Stimulated activated CD4-positive, alpha-beta T cell treated with anti-CD3 and anti-CD28 coated beads, TNF-alpha, amount 100 ng/mL, for 1 hour (primary cell): ENCODE measurements around the gene PRKG1.
"Not testable (repeated sequence)": the region's sequence is repeated elsewhere in the genome, so short reads cannot be mapped to it uniquely, and the experiment has no call there.

Source experiments
- DNase-seq, 3 donors: peaks; one replicate each; pipeline ENCODE4 v3.0.0-alpha.2; 2020; ENCODE audit warnings: low read depth in 3 of 3, low spot score in 1 of 3

PRKG1 gene

GRCh38 chr10:51371743-51372142 lies 297.5 kb downstream of the PRKG1 start:
- DNase-seq: no peak

GRCh38 chr10:51375790-51376189 lies 301.5 kb downstream of the PRKG1 start:
- no peak for DNase-seq

DNA sequence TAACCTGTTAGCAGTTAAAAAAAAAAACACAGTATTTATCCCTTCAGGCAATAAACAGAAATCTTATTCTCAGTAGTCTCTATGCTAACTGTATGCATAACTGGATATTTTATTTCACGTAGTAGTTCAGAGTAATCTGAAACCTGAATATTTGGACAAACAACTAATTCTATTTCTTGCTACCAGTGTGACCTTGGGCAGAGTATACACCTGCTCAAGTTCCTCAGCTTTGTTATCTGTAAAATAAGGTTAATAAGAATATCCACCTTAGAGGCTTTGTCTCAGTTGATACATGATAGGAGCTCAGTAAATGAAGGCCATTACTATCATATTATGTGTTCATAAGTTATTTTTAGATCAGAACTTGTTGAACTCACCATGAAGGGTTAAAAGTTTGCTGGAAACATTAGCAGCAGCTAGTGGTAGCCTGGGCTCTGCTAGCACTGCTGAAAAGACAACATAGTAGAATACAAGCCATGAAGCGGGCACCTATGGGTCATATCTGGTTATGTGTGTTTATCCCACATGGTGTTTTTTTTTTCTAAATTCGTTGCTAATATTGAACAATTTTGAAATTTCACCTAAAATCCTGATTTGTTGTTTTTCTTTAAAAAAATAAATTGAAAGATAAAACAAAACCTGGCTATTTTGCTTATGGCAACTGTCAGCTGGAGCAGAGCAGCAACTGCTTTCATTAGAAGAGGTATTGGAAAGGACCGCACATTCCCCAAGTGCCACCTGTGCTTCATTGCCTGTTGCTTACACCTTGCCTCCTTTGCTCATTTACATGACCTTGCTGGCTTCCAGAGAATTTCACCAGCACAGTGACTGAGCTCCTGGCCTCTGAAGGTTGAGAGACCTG lies 303.0 kb downstream of the PRKG1 start:
- DNase-seq: no peak

DNA sequence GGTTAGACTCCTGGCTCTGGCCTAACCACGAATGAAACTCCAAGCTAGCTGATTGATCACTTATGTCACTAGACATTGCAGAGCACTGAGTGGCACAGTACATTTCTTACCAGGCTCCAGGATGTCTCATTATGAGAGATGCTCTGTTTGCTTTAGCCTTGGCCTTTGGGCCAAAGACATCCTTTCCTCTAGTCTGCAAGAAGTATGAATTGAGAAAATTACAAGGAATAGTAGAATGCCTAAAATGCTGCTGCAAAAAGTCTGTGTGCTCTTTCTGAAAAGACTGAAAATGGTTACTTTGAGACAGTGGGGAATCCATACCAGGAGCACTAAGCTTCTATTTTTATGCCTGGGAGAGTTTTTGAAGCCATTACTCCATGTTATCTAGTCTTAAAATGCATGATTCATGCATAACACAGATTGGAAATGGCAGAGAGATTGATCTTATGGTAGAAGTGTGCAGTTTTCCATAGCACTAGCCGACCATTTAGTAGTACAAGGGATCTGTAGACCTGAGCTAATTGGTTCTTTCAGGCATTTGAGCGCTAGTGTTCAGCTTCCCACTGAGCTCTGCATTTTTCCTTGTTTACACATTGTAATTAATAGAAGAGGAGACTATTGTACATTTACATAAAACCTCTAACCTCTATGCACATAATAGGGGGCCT lies 303.8 kb downstream of the PRKG1 start:
- DNase-seq: no peak

DNA sequence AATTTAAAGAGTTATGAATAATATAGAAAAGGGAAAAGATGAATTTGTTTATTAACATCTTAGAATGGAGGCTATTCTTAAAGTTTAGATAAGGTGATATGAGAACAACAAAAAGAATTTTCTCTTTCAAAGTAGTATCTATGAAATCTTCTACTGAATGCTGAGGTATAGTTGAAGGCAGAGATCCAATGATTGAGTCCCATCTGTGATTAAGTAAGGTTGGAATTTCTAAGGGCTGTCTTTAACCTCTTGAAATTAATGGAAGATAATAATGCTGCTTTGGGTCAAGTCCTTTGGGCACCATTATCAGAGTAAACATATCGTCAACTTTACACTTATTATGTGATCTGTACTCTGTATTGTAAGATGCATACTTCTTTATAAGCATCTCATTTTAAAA lies 307.9 kb downstream of the PRKG1 start:
- no peak for DNase-seq

DNA sequence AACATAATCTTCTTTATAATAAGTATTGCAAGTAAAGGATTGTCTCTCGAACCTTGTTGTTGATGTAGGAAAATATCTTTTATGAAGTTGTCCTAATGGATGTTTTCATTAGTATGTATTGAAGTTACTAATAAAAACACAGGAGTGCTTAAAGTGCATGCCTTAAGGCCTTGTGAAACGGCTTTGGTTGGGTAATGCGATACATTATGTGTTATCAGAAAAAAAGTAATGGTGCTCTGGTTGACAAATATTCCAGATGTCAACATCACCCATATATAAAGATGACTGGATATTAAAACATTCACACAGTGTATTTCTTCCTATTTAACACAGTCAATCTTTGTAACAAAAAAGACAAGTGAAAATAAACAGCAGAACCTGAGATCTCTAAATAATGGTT lies 310.7 kb downstream of the PRKG1 start:
- no peak for DNase-seq

GRCh38 chr10:51386248-51386885 lies 312.1 kb downstream of the PRKG1 start:
- DNase-seq: no peak

- DNase-seq: peak in 1 of 3 donors; percentile 7
These were observed 315.4 kb downstream of the PRKG1 start for GRCh38 chr10:51389415-51390321.

GRCh38 chr10:51393006-51393405 lies 318.7 kb downstream of the PRKG1 start:
- DNase-seq: not testable (repeated sequence)

DNA sequence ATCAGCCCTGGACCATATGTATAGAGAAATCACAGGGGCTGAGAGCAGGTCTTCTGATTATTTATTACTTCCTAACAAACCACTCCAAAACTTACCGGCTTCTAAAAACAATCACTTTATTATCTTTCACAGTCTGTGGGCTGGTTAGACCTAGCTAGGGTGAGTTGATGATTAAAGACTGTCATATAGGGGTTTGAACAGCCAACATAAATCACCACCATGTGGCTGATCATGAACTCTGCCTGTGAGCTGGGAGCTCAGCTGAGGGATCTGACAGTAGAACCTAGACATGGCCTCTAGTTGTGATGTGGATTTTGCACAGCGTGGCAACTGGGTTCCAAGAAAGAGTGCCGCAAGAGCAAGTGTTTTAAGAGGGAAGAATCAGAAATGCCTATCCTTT lies 319.8 kb downstream of the PRKG1 start:
- no peak for DNase-seq

GRCh38 chr10:51397244-51397643 lies 323.0 kb downstream of the PRKG1 start:
- no peak for DNase-seq

DNA sequence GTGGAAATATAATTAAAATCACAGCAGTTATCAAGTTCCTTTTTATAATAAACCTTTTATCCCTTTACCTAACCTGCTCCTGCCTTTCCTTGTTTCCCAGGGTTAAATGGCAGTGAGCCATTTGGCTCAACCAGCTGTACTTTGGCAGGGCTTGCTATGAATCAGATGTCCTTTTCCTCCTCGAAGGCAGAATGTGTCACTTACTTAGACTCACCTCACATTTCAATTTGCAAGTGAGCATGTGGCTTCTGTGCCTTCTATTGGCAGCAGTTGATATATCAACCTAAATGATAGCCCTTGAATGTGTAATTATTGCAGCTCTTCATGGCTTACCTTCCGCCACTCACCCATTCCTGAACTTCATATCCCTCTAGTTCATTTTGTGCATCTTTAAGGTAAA lies 323.4 kb downstream of the PRKG1 start:
- no peak for DNase-seq

DNA sequence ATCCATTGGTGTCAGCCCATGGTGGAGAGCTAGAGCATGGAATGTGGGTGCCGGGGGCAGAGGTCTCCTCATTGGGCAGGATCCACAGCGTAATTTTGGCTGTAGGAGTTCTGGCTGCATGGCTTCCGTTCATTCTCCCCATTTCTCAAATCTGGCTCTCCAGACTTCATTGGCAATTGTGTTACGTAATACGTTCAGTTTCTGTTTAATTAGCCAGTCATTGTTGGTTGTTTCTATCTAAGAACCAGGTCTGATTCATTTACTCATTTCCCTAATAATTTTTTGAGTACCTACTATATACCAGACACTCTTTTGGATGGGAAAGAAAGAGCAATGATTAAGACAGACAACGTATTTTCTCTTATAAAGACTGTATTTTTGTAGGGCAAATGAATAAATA lies 325.6 kb downstream of the PRKG1 start:
- no peak for DNase-seq

DNA sequence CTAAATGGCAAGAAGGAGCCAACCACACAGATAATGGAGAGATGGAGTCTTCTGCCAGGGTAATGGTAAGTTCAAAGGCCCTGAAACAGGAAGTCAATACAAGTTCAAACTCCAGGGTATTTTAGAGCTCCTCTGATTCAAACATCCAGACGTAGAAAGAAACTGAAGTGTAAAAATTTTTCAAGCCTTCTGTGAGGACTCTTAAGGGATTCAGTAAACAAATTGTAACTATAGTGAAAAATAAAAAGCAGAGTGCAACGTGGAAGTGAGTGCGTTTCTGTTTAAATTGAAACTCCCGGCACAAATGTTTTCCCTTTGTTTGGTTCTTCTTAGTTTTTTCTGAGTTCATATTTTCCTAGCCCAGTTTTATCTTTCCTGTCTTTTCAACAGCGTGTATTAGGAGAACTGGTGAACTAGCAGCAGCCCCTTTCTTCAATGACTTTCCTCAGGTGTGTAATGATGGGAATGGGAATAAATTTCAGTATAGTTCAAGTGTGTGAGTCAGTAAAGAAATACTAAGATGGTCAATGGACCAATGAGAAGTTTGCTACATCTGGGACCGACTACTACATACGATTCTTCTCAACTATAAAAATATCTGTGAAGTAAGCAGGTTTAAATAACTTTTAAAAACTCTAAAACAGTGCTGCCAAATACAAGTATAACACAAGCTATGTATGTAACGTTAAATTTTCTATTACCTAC lies 326.3 kb downstream of the PRKG1 start:
- DNase-seq: no peak

DNA sequence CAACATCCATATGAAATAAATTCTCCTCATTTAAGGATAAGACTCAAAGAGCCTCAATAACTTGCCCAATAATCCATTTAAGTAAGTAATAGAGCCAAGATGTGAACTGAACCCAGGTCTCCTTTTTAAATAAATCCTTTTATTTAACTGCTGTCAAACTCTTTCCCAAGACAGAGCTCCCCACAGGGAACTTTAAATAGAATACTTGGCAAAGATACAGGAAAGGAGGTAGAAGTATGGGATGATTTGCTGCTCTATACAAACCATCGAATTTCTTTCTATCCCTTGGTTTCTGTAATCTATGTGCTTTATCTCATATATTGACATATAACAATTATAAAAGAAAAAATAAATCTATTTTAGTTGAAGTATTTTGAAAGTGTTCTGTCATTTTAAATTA lies 329.2 kb downstream of the PRKG1 start:
- no peak for DNase-seq

- no peak for DNase-seq
These were observed 331.5 kb downstream of the PRKG1 start for GRCh38 chr10:51405580-51406351.

DNA sequence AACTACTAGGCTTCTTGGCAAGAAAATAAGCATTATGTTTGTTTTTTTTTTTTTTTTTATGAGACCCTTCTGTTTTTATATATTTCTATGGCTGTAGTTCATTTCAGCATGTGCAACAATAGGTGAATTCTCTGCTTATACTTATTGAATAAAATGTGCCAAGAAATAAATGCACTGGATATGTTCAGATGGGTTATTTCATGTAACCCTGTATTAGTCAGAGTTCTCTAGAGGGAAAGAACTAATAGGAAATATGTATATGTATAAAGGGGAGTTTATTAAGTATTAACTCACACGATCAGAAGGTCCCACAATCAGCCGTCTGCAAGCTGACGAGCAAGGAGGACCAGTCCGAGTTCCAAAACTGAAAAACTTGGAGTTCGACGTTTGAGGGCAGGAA lies 332.3 kb downstream of the PRKG1 start:
- DNase-seq: no peak

DNA sequence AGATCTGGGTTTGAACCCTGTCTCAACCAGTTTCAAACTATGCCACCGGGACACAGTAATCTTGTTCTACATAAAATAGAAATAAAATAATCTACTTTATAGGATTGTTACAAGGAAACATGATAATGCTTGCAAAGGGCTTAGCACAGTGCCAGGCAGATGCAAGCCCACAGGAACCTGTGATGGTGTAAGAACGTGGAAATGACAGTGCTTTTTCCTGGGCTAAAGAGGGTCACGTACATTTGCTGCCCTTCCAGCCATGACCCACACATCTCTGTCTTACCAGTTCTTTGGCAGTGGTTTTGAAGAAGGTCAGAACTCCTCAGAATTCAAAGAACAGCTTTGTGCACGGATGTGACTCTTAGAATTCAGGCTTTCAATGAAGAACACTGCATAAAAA lies 342.2 kb downstream of the PRKG1 start:
- DNase-seq: no peak

DNA sequence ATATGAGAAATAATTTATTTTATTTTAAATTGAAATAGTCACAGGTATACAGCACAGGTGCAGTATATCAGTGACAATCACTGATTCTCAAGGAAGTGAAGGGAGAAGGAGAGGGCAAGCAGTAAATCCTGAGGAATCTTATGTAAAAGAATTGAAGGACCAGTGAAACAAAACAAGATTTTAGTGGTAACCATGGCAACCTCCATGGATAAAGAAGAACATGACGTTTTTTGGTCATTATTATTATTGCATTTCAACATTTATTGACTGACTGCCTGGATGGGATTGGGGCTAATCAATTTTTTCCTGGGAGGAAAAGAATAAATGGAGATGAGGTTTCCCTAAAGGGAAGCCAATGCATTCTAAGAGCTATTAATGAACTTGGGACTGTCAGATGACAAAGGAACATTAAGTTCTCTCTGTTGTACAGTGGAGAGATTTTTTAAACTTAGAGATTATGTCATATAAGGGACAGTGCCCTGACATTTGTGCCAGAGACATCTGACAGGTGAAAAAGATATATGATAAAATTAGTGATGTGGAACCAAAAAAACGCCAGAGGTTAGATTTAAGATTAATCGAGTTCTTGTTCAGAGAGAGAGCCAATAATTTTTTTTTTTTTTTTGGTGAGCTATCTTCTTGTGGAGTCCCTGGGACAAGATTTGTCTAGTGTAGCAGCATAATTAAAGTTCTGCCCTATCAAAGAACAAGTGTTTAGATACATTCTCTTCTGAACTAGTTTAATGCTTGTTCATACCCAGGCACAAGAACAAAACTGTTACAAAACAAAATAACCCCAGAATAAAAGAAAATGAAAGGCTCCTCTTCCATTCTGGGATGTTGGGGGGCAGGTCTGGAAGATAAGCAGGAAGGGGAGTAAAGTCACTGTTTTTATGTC lies 345.2 kb downstream of the PRKG1 start:
- DNase-seq: no peak
